ENCODE results near the gene VGLL4.

- TF ChIP-seq CTCF (IDR thresholded peaks at IDR 0.05): no peak
- TF ChIP-seq POLR2A (IDR thresholded peaks at IDR 0.05): no peak
These were observed 37.5 kb downstream of the VGLL4 start for GRCh38 chr3:11606090-11606784.

Data from lower leg skin (tissue), 3 donors.